GM18502 (cell line): ENCODE results near the gene COPS7A.

ENCODE experiments used
- ATAC-seq: cut with Tn5 transposase; IDR thresholded peaks from one replicate; pipeline ENCODE4 v1.9.1; 2021; ENCODE audit warnings: mild to moderate bottlenecking; ENCODE audit not compliant: unreplicated experiment, poor library complexity

The COPS7A gene, protein sequence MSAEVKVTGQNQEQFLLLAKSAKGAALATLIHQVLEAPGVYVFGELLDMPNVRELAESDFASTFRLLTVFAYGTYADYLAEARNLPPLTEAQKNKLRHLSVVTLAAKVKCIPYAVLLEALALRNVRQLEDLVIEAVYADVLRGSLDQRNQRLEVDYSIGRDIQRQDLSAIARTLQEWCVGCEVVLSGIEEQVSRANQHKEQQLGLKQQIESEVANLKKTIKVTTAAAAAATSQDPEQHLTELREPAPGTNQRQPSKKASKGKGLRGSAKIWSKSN

DNA sequence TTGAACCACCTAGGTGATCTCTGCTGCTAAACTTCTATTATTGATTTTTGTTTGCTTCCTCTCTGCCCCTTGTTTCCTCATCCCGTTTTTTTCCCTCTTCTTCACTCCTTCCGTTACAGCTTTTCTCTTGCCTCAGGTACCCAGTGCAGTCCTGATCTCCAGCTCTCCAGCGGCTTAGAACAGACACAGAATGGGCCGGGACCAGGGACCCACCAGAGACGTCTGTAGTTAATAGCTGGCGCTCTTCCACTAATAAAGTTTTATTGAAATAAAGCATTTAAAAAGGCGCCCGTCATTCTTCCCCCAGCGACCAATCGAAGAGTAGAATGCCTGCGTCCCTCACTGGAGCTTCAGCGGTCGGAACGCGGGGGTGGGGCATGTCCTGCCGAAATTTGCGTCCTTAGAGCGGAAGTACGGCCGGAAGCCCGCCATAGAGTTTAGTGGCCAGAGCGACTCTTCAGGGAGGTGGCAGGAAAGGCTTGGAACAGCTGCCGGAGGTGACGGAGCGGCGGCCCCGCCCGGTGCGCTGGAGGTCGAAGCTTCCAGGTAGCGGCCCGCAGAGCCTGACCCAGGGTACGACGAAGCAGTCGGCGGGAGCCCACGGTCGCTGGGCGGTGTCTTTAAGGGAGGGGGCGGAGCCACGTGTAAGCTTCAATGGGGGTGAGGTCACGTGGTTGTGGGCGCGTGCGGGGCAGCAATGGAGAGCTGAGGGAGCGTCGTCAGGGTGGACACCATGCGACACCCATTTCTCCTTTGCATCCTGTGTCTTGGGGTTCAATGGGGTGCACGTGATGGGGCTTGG is at the start of gene COPS7A:
Gene COPS7A (plus strand): TSS at position 440 of the 802 bp plus-strand sequence. CDS start 611 bp downstream, outside the sequence.
- peak; percentile 94 for ATAC-seq

DNA sequence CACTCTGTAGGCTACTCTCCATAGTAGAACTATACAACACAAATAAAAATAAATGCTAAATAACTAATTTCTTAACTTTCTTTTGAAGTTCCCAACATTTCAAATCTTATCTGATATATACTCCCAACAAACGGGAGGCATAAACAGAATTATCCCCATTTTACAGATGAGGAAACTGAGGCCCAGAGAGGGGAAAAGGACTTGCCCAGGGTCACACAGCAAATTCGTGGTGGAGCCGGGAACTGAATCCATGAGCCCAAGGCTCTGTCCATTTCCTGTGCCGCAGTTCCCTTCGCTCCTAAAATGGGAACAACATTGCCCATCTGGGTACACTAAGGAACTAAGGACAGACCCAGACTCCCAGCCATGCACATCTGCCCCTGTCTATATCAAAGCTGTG is 46.9 kb upstream of the COPS7A start:
- no peak for ATAC-seq

DNA sequence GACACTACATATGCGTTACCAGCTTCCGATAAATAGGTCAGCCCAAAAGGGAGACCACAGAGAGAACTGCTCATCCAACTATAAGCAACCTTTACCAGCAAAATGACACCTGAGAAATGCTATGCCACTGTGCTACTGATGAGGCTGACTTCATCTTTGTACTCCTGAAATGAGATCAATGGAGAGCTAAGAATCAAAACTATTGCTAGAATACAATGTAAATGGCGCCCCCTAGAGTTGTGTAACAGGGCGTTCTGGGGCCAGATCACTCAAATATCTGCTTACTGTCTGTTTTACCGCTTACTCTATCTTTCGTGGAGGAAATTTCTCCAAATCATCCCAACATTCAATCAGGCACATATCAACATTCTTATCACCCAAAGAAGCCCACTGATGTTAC is 39.2 kb upstream of the COPS7A start:
- ATAC-seq: no peak

DNA sequence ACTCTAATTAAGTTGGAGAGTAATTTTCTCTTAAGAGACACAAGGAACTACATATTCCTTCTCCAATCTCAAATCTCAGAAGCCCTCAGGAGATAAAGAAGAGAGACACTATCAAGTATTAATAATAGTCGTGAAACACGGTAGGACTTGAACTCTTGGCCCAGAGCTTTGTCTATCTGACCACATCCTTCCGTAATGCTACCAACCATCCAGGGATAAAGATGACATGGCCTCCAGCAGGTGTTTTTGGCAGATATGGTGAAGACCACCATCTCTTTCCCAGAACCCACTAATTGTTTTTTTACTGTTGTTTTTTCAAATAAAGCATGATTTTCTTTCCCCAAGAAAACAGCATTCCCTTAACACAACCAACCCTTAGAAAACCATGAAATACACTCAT is 38.0 kb upstream of the COPS7A start:
- ATAC-seq: no peak

DNA sequence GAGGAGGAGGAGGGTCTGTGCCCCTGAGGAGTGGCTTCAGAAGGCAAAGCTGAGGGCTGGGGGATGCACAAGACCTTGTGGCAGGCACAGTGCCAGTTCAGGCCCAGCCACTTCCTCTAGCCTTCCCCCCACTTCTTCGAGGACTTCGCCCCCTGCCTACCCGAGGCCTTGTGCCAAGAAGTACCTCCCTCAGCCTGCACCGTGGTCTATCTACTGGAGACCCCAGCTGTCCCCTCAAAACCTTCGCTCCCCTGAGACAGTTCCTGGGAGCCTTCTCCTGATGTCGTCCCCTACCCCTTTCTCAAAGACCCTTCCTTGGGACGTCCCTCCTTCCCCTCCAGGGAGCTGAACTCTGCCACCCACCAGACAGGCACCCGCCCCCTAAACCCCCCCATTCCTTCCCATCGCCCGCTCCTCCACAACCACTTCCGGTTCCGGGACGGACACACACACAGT is 35.3 kb upstream of the COPS7A start:
- peak; percentile 7 for ATAC-seq

DNA sequence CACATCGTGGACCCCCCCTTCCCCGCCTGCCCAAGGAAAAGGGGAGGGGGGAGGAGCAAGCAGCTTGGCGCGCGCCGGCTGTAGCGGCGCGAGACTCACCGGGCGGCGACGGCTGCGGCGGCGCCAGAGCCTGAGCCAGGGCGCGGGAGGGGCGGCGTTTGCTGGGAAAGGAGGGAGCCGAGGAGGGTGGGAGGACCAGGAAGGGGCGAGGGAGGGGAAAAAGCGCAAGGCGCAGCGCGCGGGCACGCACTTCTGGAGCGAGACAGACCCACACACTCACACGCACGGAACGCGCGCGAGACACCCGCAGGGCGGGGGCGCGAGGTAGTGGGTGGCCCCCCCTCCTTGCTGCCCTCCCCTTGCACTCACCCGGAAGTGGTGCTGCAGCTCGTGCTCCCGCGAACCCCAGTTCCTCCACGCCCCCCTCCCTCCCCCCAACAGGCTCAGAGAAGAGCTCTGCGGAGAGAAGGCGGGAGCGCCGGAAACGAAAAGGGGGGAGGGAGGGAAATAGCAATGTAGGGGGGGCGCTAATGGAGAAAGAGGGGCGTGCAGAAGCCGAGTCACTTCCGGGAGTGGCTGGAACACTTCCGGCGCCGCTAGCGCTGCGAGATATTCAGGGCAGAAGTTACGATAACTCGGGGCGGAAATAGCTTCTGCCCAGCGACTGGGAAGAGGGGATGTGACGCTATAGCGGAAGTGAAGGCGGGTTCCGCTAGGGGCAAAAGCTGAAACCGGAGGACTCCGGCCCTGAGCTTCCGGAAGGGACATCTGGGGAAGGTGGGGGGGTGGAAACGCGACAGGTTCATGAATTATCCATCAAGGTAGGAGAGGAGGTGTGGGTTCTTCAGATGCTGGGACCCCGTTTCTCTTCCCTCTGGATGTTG is 34.6 kb upstream of the COPS7A start, which contains the start of gene ZNF384:
Gene ZNF384 (minus strand): TSS at position 377 of the 884 bp plus-strand sequence. CDS start 9,855 bp downstream, outside the sequence.
- peak; percentile 82 for ATAC-seq

DNA sequence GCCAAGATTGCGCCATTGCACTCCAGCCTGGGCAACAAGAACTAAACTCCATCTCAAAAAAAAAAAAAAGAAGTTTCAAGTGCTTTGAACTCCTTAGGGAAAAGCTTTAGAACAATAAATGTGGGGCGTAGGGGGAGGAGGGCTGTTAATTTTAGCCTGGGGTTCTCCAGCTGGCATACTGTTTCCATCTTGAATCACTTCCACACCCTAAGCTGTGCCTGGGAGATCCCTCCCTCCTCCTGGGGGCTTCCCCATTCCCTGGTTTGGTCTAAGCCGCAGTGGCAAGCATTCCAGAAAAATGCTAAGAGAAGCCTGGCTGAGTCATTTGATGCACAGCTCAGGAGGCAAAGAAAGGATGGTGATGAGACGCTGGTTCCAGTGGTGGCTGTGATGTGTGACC is 32.4 kb upstream of the COPS7A start:
- ATAC-seq: no peak

DNA sequence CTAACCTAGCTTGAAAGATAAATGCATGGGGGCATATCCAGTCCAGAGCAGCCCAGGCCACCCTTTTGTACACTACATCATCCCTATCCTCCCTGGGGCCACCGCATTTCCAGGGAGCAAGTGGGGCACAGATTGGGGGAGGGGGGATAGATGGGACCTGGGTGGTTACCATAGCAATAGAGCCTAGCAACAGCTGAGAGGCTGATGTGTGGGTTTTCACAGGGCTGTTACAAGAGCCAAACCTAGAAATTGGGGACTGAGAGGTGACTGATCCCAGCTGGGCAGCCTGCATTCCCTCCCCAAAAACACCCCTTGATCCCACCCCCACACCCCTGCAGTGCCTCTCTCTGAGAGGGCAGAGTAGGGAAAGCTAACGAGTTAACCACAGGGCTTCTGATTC is 31.0 kb upstream of the COPS7A start:
- no peak for ATAC-seq

DNA sequence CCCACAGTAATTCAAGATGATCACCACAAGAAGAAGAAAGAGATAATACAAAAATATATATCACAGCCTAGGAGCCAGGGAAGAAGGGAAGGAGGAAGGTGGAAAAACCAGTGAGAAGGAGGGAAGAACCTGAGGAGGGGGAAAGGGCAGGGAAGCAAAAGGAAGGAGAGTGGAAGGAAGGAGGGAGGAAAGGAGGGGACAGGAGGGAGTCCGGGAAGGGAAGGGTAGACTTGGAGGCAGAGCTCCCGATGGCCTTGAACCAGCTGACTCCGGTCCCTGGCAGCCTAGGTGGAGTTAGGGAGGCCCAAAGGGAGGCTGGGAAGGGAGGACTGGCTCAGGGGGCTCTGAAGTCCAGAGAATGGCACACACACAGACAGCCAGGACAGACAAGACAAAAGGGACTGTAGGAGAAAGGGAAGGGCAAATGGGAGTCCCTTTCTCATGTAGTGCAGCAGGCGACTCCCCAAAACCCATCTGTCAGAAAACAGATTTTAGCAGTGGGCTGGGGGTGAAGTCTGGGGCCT is 30.0 kb upstream of the COPS7A start:
- no peak for ATAC-seq

DNA sequence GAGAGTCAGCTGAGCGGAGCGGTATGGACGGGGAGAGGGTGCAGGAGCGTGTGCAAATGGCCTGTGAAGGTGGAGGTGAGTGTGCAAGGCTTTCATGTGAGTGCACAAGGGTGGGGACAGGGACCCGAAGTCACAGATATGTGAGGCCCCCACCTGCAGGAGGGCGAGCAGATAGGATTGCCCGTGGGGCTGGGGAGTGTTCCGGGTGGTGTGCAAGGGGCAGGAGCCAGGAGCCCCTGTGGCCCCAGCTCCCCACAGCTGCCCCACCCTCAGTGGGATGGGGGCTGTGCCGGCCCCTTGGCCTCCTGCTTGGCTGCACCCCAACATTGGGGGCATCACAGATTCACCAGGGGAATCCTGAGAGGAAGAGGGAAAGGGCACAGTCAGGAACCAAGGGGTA is 29.1 kb upstream of the COPS7A start:
- no peak for ATAC-seq

DNA sequence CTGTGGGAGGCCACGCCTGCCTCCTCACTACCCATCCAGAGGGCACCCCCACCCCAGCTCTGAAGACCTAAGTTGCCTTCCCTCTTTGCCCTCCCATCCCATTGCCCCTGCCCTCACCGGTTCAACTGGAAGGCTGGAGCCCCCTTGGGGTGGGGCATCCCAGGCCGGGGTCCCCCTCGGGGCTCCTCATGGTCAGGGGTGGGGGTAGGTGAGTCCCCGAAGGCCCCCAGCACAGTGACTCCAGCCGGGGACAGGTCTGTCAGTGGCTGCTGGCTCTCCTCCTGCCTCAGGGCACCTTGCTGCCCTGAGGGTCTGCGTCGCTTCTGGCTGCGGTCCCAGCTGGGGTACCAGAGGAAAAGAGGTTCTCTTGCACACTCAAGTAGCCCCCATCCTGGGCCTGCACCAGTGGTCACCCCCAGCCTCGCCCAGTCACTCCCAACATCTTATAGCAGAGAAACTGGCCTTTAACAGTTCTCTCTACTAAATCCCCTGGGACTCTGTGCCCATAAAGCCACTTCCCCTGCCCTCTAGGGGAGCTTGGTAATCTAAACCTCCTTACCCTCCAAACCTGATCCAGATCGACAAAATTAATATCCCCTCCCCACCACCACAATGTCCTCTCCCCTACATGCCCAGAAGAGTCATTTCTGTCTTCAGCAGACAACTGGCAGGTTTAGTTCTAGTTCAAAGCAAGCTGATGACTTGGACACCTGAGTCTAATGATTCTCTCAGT is 28.4 kb upstream of the COPS7A start:
- no peak for ATAC-seq

DNA sequence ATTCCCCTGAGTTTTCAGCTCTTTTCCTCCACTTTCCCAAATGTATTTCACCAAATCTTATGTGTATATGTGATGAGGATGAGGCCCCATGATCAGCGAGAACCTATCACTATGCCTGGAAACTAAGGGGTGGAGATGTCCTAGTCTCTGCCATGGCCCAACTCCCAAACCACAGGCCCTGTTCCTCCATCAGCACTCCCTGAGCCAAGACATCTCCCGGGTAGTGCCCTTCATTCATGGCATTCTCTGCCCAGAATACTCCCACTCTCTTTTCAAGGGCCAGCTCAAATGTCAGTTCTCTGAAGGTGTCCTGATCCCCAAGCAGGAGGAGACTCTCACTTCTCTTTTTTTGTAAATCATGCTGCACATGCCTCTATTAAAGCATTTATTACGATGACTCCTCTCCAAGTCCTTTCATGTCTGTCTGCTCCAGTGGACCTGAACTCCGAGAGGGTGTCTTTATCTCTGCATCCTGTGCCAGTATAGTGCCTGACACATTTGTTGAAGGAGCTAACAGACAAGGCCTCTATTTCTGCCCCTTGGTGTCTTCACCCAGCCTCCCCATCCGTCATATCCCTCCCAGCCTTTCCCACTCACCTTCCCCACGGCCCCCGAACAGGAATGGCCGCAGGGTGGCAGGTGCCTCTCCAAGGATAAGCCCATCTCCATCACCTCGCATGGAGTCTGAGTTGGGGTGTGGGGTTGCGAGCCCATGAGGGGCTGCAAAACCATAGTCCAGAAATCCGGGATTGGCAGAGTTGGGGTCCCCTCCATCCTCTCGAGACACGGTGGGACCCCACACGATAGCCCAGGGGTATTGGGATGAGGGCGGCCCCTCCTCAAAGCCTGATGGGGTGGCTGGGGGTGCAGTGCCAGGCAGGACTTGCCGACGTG is 26.9 kb upstream of the COPS7A start:
- ATAC-seq: no peak

DNA sequence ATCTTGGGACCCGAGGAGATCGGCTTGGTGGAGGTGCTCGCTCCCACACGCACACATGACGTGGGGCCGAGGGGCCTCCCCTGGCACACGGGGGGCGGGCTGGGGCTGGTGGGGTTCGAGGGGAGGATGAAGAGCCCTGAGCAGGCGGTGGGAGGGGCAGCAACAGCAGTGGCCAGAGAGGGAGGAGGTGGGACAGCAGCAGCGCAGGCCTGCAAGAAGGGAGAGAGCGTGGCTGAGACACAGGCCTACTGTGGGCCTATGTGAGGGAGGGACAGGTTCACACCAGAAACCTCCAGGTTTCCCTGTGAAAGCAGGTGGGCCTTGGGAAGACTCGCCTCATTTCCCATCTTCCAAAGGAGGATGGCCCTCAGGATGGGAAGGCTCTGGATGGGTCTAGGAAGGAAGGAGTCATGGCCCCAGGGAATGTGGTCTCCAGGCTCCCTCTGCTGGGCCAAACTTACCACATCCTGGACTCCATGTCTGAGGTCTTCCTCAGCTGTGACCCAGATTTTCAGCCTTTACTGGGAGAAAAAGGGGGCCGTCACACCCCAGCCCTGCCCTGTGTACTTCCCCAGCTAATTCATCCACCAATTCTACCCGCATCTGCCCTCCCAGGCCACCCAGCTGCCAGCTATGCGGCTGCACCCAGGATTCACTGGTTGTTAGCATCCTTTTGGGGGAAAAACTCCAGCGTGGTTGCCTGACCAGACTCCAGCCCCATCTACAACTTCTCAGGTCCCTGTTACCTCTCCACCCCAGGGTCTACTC is 26.1 kb upstream of the COPS7A start:
- no peak for ATAC-seq

DNA sequence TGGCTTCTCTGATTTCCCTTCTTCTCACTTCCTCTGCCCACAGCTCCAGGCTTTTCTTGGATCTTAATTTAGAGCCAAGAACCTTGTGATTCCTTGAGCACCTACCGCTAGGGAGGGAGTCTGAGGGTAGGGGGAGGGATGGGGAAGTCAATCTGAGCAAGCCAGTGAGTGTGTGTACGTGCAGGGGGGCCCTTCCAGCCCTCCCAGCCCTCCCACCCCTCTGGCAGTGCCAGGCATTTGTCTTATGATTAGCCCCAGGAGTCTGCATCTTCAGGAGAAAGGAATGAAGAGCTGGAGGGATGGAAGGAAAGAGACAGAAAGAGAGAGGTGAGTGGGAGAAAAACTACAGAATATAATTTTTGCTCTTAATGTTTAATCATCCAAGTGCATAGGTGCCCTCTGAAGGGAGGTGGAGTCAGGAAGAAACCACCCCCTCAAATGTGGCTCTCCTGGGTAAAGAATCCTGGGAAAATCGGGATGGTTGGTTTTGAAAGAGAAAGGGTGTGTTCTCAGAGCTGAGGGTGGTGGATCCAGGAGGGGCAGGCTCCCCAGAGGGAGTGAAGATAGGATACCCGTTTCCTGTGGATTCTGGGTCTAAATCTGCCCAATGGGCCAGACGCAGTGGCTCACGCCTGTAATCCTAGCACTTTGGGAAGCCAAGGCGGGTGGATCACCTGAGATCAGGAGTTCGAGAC is 25.3 kb upstream of the COPS7A start:
- no peak for ATAC-seq

DNA sequence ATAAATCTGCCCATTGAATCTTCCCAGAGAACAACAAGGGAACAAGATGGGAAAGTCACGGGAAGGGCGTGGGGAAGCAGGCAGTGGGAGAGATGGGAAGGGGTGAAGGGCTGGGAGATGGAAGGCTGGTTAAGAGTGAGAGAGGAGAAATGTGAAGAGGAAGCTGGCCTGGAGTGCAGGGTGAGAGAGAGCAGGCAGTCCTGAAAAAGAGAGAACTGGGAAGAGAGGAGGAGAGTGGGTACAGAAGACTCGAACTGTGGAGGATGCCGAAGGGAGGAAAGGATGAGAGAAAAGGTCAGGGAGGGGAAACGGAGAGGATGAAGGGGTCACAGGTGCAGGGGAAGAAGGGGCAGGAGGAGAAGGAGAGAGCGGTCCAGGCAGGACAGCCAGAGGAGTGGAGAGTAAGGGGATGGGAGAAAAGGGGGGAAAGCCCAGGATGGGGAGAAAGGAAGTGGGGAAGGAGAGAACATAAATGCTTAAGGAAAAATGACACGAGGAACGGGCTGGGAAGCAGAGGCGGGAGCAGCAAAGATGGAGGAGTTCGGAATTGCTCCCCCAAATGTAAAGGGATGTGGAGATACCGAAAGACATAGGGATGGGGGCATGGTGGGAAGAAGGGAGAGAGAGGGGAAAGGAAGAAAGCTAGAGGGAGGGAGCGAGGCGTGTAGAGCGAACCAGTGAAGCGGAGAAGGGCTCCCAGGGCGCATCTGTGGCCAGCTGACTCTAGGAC is 24.4 kb upstream of the COPS7A start:
- no peak for ATAC-seq

DNA sequence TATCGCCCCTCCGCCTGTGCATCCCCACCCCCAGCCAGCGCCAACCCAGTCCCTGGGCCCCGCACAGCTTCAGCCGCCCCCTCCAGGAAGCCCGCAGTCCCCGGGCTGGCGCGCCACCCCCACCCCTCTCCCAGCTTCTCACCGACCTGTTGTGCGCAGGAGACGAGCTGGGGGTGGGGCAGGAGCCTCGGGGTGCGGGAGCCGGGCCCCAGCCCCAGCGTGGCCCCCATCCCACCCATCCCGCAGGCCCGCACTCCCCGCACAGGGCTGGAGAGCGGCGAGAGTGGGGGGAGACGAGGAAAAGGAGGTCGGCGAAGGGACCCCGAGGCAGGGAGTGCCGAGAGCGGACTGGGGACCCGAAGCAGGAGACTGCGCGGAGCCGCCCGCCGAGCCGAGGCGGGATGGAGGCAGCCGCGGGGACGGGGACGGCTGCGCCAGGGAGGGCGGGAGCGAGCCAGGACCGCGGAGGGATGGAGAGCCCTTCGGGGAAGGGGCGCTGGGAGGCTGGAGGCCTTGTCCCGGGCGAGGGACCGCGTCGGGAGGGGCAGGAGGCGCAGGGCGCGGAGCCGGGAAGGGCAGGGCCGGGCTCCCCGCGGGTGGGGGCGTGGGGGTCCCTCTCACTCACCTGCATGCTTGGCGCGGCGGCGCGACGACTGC is 23.7 kb upstream of the COPS7A start:
- ATAC-seq: no peak
